ENCODE measurements around the gene HADHA. TPM values are rescaled to one million over a fixed set of nuclear protein-coding genes. Genes with fewer than 3 reads are reported as not detected.

HADHA gene
- total RNA-seq (2014; rRNA removed; shearing (Covaris generic)) (126 and 131 TPM in 2 replicates), total RNA-seq (2022) (150 and 157 TPM in 2 replicates), Bru-seq, nascent RNA (percentile 85 among the genes with signal in this experiment), BruChase-seq, experiment 1, labeled RNA remaining after a 6-hour chase (percentile 89 among the genes with signal in this experiment), BruChase-seq, experiment 2, labeled RNA remaining after a 2-hour chase (percentile 77 among the genes with signal in this experiment)
- long read RNA-seq, transcript HADHA-204 (19 exons, 2,982 nt), result minor isoform, 5 of 489 reads
- long read RNA-seq, transcript HADHA-211 (19 exons, 2,158 nt), result minor isoform, 5 of 489 reads
- long read RNA-seq, transcript HADHA-201 (20 exons, 3,037 nt), result major isoform, 433 of 489 reads
- long read RNA-seq, partial matches to known transcripts, result 33 of 489 reads
- long read RNA-seq, other reads (novel, unspliced or antisense), result 13 of 489 reads

GRCh38 chr2:26244309-26245230 is at the start of gene HADHA, which contains the start of gene HADHB:
HADHA (minus strand) TSS chr2:26244632; CDS start chr2:26244596, 36 bp downstream.
HADHB (plus strand) TSS chr2:26244939; CDS start chr2:26254255, 9,316 bp downstream.
- POLR2A ChIA-PET, result interaction anchor here (0.7 to 2.2 kb wide), 6 partner anchors 13 to 101 kb away, joined by 3 to 6 read pairs (median 3); partner anchors contain the start of gene SELENOI
- Histone ChIP-seq H3K79me2 (ENCODE audit: insufficient read depth, low read depth, low read length) (peaks cover 94% of the 10 kb centered on the region), H3K4me2 (ENCODE audit: low read length) (peak within 1 kb of the TSS; percentile 95), H3K9me3 (ENCODE audit: low read length) (no peaks in the 10 kb centered on the region), H3K4me3 (ENCODE audit: low read depth, low read length, poor library complexity, severe bottlenecking) (peak within 1 kb of the TSS; percentile 93), H3K9me2 (ENCODE audit: insufficient read depth, low read length) (no peaks in the 10 kb centered on the region), H4K20me1 (ENCODE audit: insufficient read depth, low read length) (peaks cover 13% of the 10 kb centered on the region; the same call in 1 of the 2 replicates), H2AFZ (ENCODE audit: low read length) (peak within 1 kb of the TSS; percentile 91), H3K27ac (ENCODE audit: low read depth, low read length, poor library complexity, severe bottlenecking) (peak within 1 kb of the TSS; percentile 72), H3K4me1 (ENCODE audit: insufficient read depth, low read length, poor library complexity, severe bottlenecking) (peaks cover 40% of the 10 kb centered on the region), H3K36me3 (ENCODE audit: insufficient read depth, low read length) (peaks cover 6% of the 10 kb centered on the region; the same call in 1 of the 2 replicates)
- intact Hi-C loops (cut with micrococcal nuclease; ENCODE audit: unreplicated experiment), result no loop called here
- BruUV-seq (replicated peaks), result no TSS peak
- CTCF ChIA-PET (ENCODE audit: unreplicated experiment), result no interaction called here
- TF ChIP-seq EZH2phosphoT487 (IDR thresholded peaks at IDR 0.05; ENCODE audit: borderline replicate concordance, low read depth, low read length) (no peak), CTCF (conservative IDR thresholded peaks at IDR 0.05; ENCODE audit: low read length) (peak; percentile 45)
- DNase-seq (ENCODE audit: low spot score), result peak; percentile 89

GRCh38 chr2:26292646-26293045 is 48.2 kb upstream of the HADHA start:
- Histone ChIP-seq H3K36me3 (ENCODE audit: insufficient read depth, low read length) (peaks cover 3% of the 10 kb centered on the region; the same call in 1 of the 2 replicates), H3K9me3 (ENCODE audit: low read length) (no peaks in the 10 kb centered on the region), H3K4me2 (ENCODE audit: low read length) (no peak overlapping the region), H3K79me2 (ENCODE audit: insufficient read depth, low read depth, low read length) (no peaks in the 10 kb centered on the region), H3K9me2 (ENCODE audit: insufficient read depth, low read length) (no peaks in the 10 kb centered on the region), H4K20me1 (ENCODE audit: insufficient read depth, low read length) (no peaks in the 10 kb centered on the region), H2AFZ (ENCODE audit: low read length) (no peak overlapping the region), H3K27ac (ENCODE audit: low read depth, low read length, poor library complexity, severe bottlenecking) (no peak overlapping the region), H3K4me1 (ENCODE audit: insufficient read depth, low read length, poor library complexity, severe bottlenecking) (no peaks in the 10 kb centered on the region), H3K4me3 (ENCODE audit: low read depth, low read length, poor library complexity, severe bottlenecking) (no peak overlapping the region)
- no peak for DNase-seq (ENCODE audit: low spot score)
- TF ChIP-seq CTCF (conservative IDR thresholded peaks at IDR 0.05; ENCODE audit: low read length), result no peak
- no peak for TF ChIP-seq EZH2phosphoT487 (IDR thresholded peaks at IDR 0.05; ENCODE audit: borderline replicate concordance, low read depth, low read length)
- ChIA-PET POLR2A (no interaction called here), CTCF (ENCODE audit: unreplicated experiment) (no interaction called here)
- intact Hi-C loops (cut with micrococcal nuclease; ENCODE audit: unreplicated experiment), result no loop called here
- BruUV-seq (replicated peaks), result no TSS peak

Measured in OCI-LY7 (cell line).